Measurements from ENCODE around the gene OR1J1. TPM values are rescaled to one million over a fixed set of nuclear protein-coding genes. Genes with fewer than 3 reads are reported as not detected.
A peak's percentile ranks its signal among the peaks of the same experiment; 100 is the strongest.

Gene OR1J1
- total RNA-seq, 4 donors from 2014 or later, result not detected

DNA sequence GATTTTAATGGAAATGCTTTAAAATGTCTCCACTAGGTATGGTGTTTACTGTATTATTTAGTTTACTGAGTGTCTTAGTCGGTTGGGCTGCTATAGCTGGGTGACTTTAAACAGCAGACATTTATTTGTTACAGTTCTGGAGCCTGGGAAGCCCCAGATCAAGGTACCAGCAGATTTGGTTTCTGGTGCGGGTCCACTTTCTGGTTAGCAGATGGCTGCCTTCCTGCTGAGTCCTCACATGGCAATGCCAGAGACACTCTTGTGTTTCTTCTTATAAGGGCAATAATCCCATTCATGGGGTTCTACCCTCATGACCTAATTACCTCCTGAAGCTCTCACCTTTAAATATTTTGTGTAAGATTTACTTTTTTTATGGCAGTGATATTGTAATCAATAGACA lies 40.5 kb upstream of the OR1J1 start:
- no peak overlapping the region for H3K4me3 ChIP-seq
- TF ChIP-seq POLR2A (IDR thresholded peaks at IDR 0.05), result no peak
- TF ChIP-seq, protein P1, sequence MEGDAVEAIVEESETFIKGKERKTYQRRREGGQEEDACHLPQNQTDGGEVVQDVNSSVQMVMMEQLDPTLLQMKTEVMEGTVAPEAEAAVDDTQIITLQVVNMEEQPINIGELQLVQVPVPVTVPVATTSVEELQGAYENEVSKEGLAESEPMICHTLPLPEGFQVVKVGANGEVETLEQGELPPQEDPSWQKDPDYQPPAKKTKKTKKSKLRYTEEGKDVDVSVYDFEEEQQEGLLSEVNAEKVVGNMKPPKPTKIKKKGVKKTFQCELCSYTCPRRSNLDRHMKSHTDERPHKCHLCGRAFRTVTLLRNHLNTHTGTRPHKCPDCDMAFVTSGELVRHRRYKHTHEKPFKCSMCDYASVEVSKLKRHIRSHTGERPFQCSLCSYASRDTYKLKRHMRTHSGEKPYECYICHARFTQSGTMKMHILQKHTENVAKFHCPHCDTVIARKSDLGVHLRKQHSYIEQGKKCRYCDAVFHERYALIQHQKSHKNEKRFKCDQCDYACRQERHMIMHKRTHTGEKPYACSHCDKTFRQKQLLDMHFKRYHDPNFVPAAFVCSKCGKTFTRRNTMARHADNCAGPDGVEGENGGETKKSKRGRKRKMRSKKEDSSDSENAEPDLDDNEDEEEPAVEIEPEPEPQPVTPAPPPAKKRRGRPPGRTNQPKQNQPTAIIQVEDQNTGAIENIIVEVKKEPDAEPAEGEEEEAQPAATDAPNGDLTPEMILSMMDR (IDR thresholded peaks at IDR 0.05), result no peak
- H3K36me3 ChIP-seq, result no peaks in the 10 kb centered on the region
- no peak overlapping the region for H3K27ac ChIP-seq
- no peak for DNase-seq
- H3K27me3 ChIP-seq, result no peaks in the 10 kb centered on the region
- intact Hi-C loops (cut with DNase I; ENCODE audit: low total_unique reads), result no loop called here
- H3K9me3 ChIP-seq, result no peaks in the 10 kb centered on the region
- H3K4me1 ChIP-seq, result no peaks in the 10 kb centered on the region

DNA sequence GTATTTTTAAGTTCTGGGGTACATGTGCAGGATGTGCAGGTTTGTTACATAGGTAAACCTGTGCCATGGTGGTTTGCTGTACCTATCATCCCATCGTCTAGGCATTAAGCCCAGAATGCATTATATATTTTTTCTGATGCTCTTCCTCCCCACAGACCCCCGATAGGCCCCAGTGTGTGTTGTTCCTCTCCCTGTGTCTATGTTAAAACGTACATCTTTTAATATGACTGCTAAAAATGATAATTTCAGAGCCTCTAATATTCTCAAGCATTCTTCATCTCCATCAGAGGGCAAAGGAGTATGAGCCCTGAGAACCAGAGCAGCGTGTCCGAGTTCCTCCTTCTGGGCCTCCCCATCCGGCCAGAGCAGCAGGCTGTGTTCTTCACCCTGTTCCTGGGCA lies 32.8 kb upstream of the OR1J1 start, which contains the start of gene OR1J2:
Gene OR1J2, plus strand, starts transcription at position 301 of the 400 bp plus-strand sequence. Its CDS starts 0 bp downstream, at position 301.
- Histone ChIP-seq H3K27ac (no peak within 1 kb of the TSS), H3K36me3 (no peaks in the 10 kb centered on the region), H3K27me3 (no peaks in the 10 kb centered on the region), H3K4me3 (no peak within 1 kb of the TSS), H3K4me1 (no peaks in the 10 kb centered on the region), H3K9me3 (no peaks in the 10 kb centered on the region)
- intact Hi-C loops (cut with DNase I; ENCODE audit: low total_unique reads), result no loop called here
- TF ChIP-seq POLR2A (IDR thresholded peaks at IDR 0.05), result no peak
- TF ChIP-seq, protein P1 (IDR thresholded peaks at IDR 0.05), result no peak
- no peak for DNase-seq

DNA sequence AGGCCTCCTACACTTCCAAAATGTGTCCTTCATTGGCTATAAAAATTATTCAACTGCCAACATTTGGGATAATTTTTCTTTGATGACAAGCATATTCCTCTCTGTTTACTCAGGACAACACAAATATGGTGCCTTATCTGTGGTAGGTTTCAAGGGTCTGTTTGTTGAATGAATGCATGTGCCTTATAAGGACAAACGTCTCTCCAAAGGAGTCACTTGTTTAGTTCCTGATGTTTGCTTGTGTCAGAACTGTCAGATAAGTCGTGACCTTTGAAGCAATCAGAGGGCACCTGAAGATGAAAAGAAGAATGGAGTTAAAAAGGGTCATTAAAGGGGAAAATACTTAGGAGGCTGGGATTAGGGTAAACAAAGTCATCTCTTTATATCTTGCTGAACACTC lies 29.2 kb upstream of the OR1J1 start:
- no peak overlapping the region for H3K27ac ChIP-seq
- no peaks in the 10 kb centered on the region for H3K9me3 ChIP-seq
- TF ChIP-seq, protein P1 (IDR thresholded peaks at IDR 0.05), result no peak
- TF ChIP-seq POLR2A (IDR thresholded peaks at IDR 0.05), result no peak
- no peak for DNase-seq
- H3K36me3 ChIP-seq, result no peaks in the 10 kb centered on the region
- no peaks in the 10 kb centered on the region for H3K4me1 ChIP-seq
- intact Hi-C loops (cut with DNase I; ENCODE audit: low total_unique reads), result no loop called here
- no peaks in the 10 kb centered on the region for H3K27me3 ChIP-seq
- H3K4me3 ChIP-seq, result no peak overlapping the region

DNA sequence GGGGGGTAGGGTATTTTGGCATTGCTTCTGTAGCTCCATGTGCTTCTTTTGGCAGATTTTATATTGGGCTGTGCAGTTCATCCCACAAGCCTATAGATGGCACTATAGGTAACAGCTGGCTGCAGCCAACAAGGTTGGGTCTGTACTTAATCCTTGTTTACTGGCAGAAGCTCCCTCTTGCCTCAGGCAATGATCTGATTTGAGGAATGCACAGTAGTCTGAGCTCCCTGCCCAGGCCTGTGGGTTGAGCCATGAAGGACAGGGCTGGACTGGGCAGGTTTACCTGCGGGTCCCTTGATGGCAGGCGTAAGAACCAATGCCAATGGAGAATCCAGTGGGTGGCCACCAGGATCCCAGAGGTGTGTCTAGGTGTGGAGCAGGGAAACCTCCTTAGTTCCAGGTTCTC lies 21.2 kb upstream of the OR1J1 start:
- TF ChIP-seq POLR2A (IDR thresholded peaks at IDR 0.05), result no peak
- TF ChIP-seq, protein P1 (IDR thresholded peaks at IDR 0.05), result peak in 2 of 4 experiments; percentile 12 to 41
- DNase-seq, result no peak
- Histone ChIP-seq H3K9me3 (no peaks in the 10 kb centered on the region), H3K4me3 (no peak overlapping the region), H3K27me3 (no peaks in the 10 kb centered on the region), H3K4me1 (no peaks in the 10 kb centered on the region), H3K27ac (no peak overlapping the region), H3K36me3 (no peaks in the 10 kb centered on the region)
- intact Hi-C loops (cut with DNase I; ENCODE audit: low total_unique reads), result no loop called here

DNA sequence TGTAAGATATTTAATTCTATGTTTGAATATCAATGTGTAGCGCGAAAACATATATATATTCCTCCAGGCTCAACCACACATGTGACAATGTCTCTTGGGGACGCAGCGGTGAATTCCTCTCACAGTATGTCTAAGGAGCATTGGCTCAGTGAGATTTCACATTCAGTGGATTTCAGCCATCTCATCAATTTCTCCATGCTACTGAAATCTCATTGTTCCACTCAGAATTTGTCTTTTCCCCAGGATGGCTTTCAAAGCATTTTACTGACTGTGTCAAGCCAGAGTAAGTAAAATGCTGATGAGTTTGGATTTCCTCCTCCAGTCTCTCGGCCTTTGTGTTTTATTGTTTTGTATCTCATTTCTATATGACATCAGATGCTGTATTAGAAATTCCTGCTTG lies 1.3 kb upstream of the OR1J1 start:
- H3K27ac ChIP-seq, result no peak overlapping the region
- no peak for DNase-seq
- no peaks in the 10 kb centered on the region for H3K27me3 ChIP-seq
- no peaks in the 10 kb centered on the region for H3K36me3 ChIP-seq
- no peaks in the 10 kb centered on the region for H3K9me3 ChIP-seq
- intact Hi-C loops (cut with DNase I; ENCODE audit: low total_unique reads), result loop anchor here (10.0 kb wide), 1 partner anchor 326 kb away; the partner anchor contains the start of gene OR1K1
- no peak overlapping the region for H3K4me3 ChIP-seq
- H3K4me1 ChIP-seq, result no peaks in the 10 kb centered on the region
- TF ChIP-seq, protein P1 (IDR thresholded peaks at IDR 0.05), result no peak
- no peak for TF ChIP-seq POLR2A (IDR thresholded peaks at IDR 0.05)

All from uterus (tissue), 4 donors.